Endothelial cell of umbilical vein (primary cell): Measurements from ENCODE around the gene NXPH1. TPM values are rescaled to one million over a fixed set of nuclear protein-coding genes. Genes with fewer than 3 reads are reported as not detected.

Source experiments
- BruUV-seq: library from RNA; stranded (reverse); fragments of 400-500 nt; replicated peaks from 2 replicates; lab custom pipeline; 2021; lab: Mats Ljungman, UMichigan
- CTCF ChIA-PET: fragments of 300-600, 350-600 bp; sonication (Branson Sonifier 250); formaldehyde crosslinking; loops from one replicate; lab custom pipeline; 2021; ENCODE audit warnings: antibody characterized with exemption, inconsistent platforms; lab: Charles Lee
- POLR2A ChIA-PET: fragments of 300-600, 350-600 bp; sonication (Branson Sonifier 250); formaldehyde crosslinking; loops from one replicate; lab custom pipeline; 2021; ENCODE audit warnings: antibody characterized with exemption, inconsistent platforms; lab: Charles Lee
- DNase-seq: peaks from one replicate; pipeline ENCODE4 v3.0.0-alpha.2; 2011; ENCODE audit warnings: low read depth, low spot score
- FAIRE-seq: peaks from 2 replicates; lab custom pipeline; 2011; peaks lifted over from hg19 to GRCh38; lab: Jason Lieb, UNC
- H2AFZ ChIP-seq: 2 replicates; pipeline ENCODE4 v1.6.0; 2012; ENCODE audit warnings: low read depth, low read length, control low read depth, inconsistent platforms
- H3K27ac ChIP-seq: 2 replicates; pipeline ENCODE4 v1.5.1; 2011; ENCODE audit warnings: low read depth, mild to moderate bottlenecking, control low read depth, low read length, moderate library complexity; ENCODE audit not compliant: insufficient read depth
- H3K27me3 ChIP-seq, 2 experiments: 2 replicates each; pipeline versions ENCODE4 v1.6.0 to v1.6.1; 2011; ENCODE audit warnings: low read length in 2 of 2, mixed read lengths in 1 of 2; ENCODE audit not compliant: control insufficient read depth in 2 of 2, insufficient read depth in 2 of 2
- H3K36me3 ChIP-seq, 2 experiments: 2 replicates in 1 of 2; 3 replicates in 1 of 2; pipeline ENCODE4 v1.5.1; 2011; ENCODE audit warnings: low read length in 2 of 2, mild to moderate bottlenecking in 1 of 2, moderate library complexity in 1 of 2; ENCODE audit not compliant: control insufficient read depth in 2 of 2, insufficient read depth in 2 of 2; ENCODE audit errors: extremely low read depth in 1 of 2
- H3K4me1 ChIP-seq: 3 replicates; pipeline ENCODE4 v1.5.1; 2011; ENCODE audit warnings: mild to moderate bottlenecking, low read length; ENCODE audit not compliant: control insufficient read depth, insufficient read depth; ENCODE audit errors: extremely low read depth
- H3K4me2 ChIP-seq: 2 replicates; pipeline ENCODE4 v1.6.1; 2011; ENCODE audit warnings: low read length, control low read depth, mixed read lengths; ENCODE audit not compliant: insufficient read depth
- H3K4me3 ChIP-seq, 3 experiments: fragments of 200-600 bp in 1 of 3; sonication (generic), shearing (Covaris generic) in 1 of 3; replicated peaks in 1 of 3; 2 replicates each; pipeline ENCODE4 v1.5.1; 2011 to 2016; ENCODE audit warnings: control low read depth in 3 of 3, low read length in 3 of 3, mild to moderate bottlenecking in 2 of 3, inconsistent platforms in 1 of 3, low read depth in 1 of 3, moderate library complexity in 1 of 3; ENCODE audit not compliant: insufficient read depth in 1 of 3
- H3K79me2 ChIP-seq: 2 replicates; pipeline ENCODE4 v1.6.0; 2012; ENCODE audit warnings: low read length, inconsistent platforms; ENCODE audit not compliant: control insufficient read depth, insufficient read depth
- H3K9ac ChIP-seq: replicated peaks from 2 replicates; pipeline ENCODE3; 2011; ENCODE audit warnings: low read length, control low read depth; ENCODE audit not compliant: insufficient read depth; ENCODE audit errors: extremely low read depth
- H3K9me1 ChIP-seq: replicated peaks from 3 replicates; pipeline ENCODE4 v1.6.0; 2011; ENCODE audit warnings: mild to moderate bottlenecking, low read length; ENCODE audit not compliant: control insufficient read depth, insufficient read depth; ENCODE audit errors: extremely low read depth
- H3K9me3 ChIP-seq: replicated peaks from 2 replicates; pipeline ENCODE4 v1.5.1; 2012; ENCODE audit warnings: low read length, inconsistent platforms; ENCODE audit not compliant: control insufficient read depth, insufficient read depth
- H4K20me1 ChIP-seq: replicated peaks from 2 replicates; pipeline ENCODE3; 2011; ENCODE audit warnings: mild to moderate bottlenecking, low read length; ENCODE audit not compliant: control insufficient read depth, insufficient read depth; ENCODE audit errors: extremely low read depth
- EZH2 ChIP-seq: IDR thresholded peaks from 2 replicates; pipeline ENCODE4 v1.6.1; 2012; ENCODE audit warnings: borderline replicate concordance, low read depth, mild to moderate bottlenecking, moderate library complexity, low read length, inconsistent platforms; ENCODE audit not compliant: severe bottlenecking
- GATA2 ChIP-seq: IDR thresholded peaks from 2 replicates; pipeline ENCODE4 v1.7.0; 2011; ENCODE audit warnings: low read depth, mild to moderate bottlenecking, moderate library complexity, mixed read lengths, low read length; ENCODE audit not compliant: insufficient read length, insufficient read depth
- JUN ChIP-seq: IDR thresholded peaks from 2 replicates; pipeline ENCODE4 v1.6.1; 2011; ENCODE audit warnings: borderline replicate concordance, low read depth; ENCODE audit not compliant: insufficient read length, insufficient read depth
- MYC ChIP-seq: IDR thresholded peaks from one replicate; pipeline ENCODE4 v1.6.1; 2011; ENCODE audit warnings: mild to moderate bottlenecking, low read depth, low read length
- POLR2A ChIP-seq: IDR thresholded peaks from 2 replicates; pipeline ENCODE4 v1.6.1; 2012; ENCODE audit warnings: low read depth, mild to moderate bottlenecking, control low read depth, low read length
- POLR2AphosphoS5 ChIP-seq: IDR thresholded peaks from 2 replicates; pipeline ENCODE4 v1.6.1; 2012; ENCODE audit warnings: low read depth, mild to moderate bottlenecking, control low read depth, low read length, moderate library complexity; ENCODE audit not compliant: insufficient read depth
- dilution Hi-C: fragments of 300-500 bp; cut with MboI; formaldehyde crosslinking; loops from one replicate; pipeline ENCODE4 v1.15.0; 2019; ENCODE audit warnings: low sequenced_read_pairs; ENCODE audit not compliant: extremely low pct_ligation_motif_present
- intact Hi-C: fragments of 100-400 bp; cut with micrococcal nuclease; formaldehyde crosslinking; loops from one replicate; pipeline ENCODE4 v1.10.0; 2022
- polyA plus RNA-seq, 4 experiments: library from polyadenylated mRNA; depleted of rRNA in 3 of 4; stranded (reverse) in 3 of 4; unstranded in 1 of 4; fragments of >200 nt; gene quantifications; 2 replicates each; pipeline versions ENCODE4 v1.2.1 to v1.2.3, GENCODE V29; 2011 to 2012; ENCODE audit warnings: missing spikeins in 1 of 4
- total RNA-seq: library from RNA; stranded (reverse); gene quantifications from 2 replicates; pipeline ENCODE4 v1.2.3, GENCODE V29; 2021
- TF ChIP-seq, protein P1 (sequence below), 2 donors: IDR thresholded peaks; 1 replicate in 1 of 2; 2 replicates in 1 of 2; pipeline ENCODE4 v1.5.1; 2011; ENCODE audit warnings: low read length in 2 of 2, mild to moderate bottlenecking in 2 of 2, moderate library complexity in 2 of 2, control low read depth in 1 of 2, inconsistent platforms in 1 of 2, low read depth in 1 of 2; ENCODE audit not compliant: insufficient read depth in 1 of 2; ENCODE audit errors: extremely low read depth in 1 of 2
- TF ChIP-seq, protein P2 (sequence below): IDR thresholded peaks from 2 replicates; pipeline ENCODE4 v1.6.1; 2011; ENCODE audit not compliant: insufficient read depth, insufficient read length

The NXPH1 gene
- total and polyA plus RNA-seq, 2 donors (not counting 3 experiments of a cell fraction or from before 2014, with no cell fraction given): not detected

- POLR2A ChIA-PET: no interaction called here
- H3K36me3 ChIP-seq: no peaks in the 10 kb centered on the region
- intact Hi-C loops: no loop called here
Measured at GRCh38 chr7:8605221-8605620, 171.8 kb downstream of the NXPH1 start.

More at GRCh38 chr7:8605221-8605620, 171.8 kb downstream of the NXPH1 start:
- no TSS peak for BruUV-seq
- Histone ChIP-seq H3K9me3 (peaks cover 2% of the 10 kb centered on the region), H3K4me2 (no peak overlapping the region), H3K27me3 (no peaks in the 10 kb centered on the region), H3K4me1 (no peaks in the 10 kb centered on the region), H4K20me1 (no peaks in the 10 kb centered on the region), H3K27ac (no peak overlapping the region), H2AFZ (no peak overlapping the region), H3K9me1 (no peaks in the 10 kb centered on the region), H3K4me3 (no peak overlapping the region), H3K9ac (no peak overlapping the region), H3K79me2 (no peaks in the 10 kb centered on the region)
- dilution Hi-C loops: no loop called here
- CTCF ChIA-PET: no interaction called here
- FAIRE-seq (no peak), DNase-seq (no peak)
- no peak for TF ChIP-seq GATA2
- TF ChIP-seq, protein P1, sequence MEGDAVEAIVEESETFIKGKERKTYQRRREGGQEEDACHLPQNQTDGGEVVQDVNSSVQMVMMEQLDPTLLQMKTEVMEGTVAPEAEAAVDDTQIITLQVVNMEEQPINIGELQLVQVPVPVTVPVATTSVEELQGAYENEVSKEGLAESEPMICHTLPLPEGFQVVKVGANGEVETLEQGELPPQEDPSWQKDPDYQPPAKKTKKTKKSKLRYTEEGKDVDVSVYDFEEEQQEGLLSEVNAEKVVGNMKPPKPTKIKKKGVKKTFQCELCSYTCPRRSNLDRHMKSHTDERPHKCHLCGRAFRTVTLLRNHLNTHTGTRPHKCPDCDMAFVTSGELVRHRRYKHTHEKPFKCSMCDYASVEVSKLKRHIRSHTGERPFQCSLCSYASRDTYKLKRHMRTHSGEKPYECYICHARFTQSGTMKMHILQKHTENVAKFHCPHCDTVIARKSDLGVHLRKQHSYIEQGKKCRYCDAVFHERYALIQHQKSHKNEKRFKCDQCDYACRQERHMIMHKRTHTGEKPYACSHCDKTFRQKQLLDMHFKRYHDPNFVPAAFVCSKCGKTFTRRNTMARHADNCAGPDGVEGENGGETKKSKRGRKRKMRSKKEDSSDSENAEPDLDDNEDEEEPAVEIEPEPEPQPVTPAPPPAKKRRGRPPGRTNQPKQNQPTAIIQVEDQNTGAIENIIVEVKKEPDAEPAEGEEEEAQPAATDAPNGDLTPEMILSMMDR (IDR thresholded peaks at IDR 0.05; ENCODE audit: extremely low read depth in 1 of 2, insufficient read depth in 1 of 2, low read depth in 1 of 2, low read length in 2 of 2): no peak
- TF ChIP-seq, protein P2, sequence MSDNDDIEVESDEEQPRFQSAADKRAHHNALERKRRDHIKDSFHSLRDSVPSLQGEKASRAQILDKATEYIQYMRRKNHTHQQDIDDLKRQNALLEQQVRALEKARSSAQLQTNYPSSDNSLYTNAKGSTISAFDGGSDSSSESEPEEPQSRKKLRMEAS: no peak
- no peak for TF ChIP-seq EZH2
- TF ChIP-seq POLR2A: no peak
- TF ChIP-seq JUN: no peak
- no peak for TF ChIP-seq POLR2AphosphoS5
- TF ChIP-seq MYC: no peak
